T-helper 1 cell treated with Interleukin-12 subunit alpha and Interleukin-12 subunit beta and Interleukin-4 antibody, amounts not matched to agents 30 ng/mL and 1 ng/mL, for 36 hours (primary cell): Measurements from ENCODE around the gene LIMS1. TPM values are rescaled to one million over a fixed set of nuclear protein-coding genes. Genes with fewer than 3 reads are reported as not detected.

Source experiments
- intact Hi-C: fragments of 100-400 bp; cut with micrococcal nuclease; formaldehyde crosslinking; loops from one replicate; pipeline ENCODE4 v1.15.1; 2024
- total RNA-seq: library from RNA; stranded (reverse); gene quantifications from 2 replicates; pipeline ENCODE4 v1.2.3, GENCODE V29; 2022

Gene LIMS1
- total RNA-seq, 1 donor from 2014 or later: 82.2 TPM

DNA sequence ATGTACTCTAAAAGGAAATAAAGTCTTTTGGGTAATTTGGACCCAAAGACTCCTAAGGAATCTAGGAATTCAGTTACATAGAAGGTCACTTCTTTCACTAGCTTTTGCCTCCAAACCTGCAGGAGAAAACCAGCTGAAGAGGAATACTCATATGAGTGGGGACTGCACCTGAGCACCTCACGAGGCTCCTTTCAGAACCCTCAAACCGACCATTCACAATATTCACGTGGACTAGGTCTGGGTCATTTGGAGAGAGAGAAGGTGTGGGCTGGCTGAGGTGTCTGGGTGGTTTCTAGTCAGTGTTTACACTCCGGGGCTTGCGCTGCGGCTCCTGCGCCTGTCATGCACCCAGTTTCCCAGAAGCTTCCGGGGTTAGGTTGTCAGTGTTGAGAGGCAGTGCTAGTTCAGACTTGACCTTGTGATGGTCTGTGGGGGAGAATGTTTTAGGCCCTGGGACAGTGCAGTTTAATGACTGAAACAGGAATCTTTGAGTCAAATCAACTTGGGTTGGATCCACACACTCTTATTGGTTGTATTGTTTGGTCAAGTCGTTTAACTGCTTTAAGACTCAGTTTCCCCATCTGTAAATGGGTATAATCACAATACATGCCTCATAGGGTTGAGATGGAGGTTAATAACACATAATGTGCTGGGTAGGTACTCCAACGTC is 78.4 kb downstream of the LIMS1 start:
- intact Hi-C loops: loop anchor here (1.0 to 2.0 kb wide), 5 partner anchors 9 to 729 kb away; no protein-coding TSS in a partner anchor

DNA sequence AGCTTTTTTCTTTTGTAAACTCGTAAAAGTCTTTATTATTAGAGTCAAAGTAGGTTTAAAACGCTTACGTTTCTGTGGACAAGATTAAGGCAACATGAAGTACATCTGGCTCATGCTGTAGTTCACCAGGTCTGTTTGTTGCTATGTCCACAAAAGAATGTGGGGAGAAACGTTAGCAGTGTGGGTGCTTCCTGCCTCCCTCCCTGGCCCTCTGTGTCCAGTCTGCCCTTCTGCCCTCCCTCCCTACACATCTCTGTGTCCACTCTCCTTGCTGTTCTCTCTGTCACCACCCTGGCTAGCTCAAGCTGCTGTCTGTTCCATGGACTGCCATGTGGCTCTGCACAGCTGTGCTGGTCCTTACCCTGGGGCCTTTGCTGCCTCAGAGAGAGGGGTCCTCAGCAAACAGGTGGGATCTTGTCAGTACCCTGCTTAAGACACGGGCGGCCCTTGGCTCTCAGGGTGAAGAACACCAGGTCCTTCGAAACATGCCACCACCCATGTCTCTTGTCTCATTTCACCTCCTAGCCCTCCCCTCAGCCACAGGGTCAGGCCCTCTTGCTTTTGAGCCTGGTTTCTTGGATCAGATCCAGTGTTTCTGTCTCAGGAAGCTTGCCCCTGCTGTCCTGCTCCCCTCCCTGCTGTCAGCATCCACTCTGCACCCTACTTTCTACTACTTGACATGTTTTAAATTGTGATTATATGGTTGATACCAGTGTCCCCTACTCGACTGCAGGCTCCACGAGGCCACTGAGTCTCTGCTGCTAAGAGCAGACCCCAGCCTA is 79.2 kb downstream of the LIMS1 start:
- intact Hi-C loops: loop anchor here (2.0 kb wide), 1 partner anchor 19 kb away; no protein-coding TSS in a partner anchor

DNA sequence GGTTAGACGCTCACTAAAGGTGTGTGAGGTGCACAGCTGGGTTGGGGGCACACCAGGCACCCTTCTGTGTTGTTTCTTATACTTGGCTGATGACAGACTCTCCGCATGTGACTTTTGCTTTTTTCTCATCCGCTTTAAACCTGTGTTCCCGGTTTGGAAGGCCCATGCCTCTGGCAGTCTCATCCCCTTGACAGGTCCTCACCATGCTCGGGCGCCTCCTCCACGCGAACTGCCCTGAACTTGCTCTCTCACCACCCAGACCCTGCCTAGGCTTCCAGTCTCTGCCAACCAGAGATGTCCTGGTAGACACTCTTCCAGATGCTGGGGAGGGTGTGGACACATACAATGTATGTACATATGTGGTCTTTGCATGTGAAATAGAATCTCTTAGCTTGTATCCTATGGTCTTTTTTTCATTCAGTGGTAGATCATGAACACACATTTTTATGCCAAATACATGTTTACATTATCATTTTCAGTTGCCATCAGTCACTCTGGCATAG is 79.8 kb downstream of the LIMS1 start:
- intact Hi-C loops: no loop called here

DNA sequence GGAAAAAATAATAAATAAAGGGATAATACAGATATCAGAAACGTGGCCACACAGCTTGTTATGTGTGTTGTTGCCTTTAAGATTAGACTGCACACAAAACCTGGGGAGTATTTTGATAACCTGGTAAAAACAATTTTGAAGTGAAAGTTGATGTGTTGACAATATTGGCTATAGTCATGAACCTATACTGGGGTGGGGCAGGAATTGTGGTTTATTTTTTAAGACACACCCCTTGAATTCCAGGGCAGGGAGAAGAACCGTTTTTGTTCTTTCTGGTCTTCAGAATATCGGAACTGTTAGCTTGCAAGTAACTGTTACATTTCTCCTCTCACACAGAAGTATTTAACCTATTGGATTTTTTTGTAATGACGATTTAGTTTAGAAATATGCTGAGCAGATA is 80.4 kb downstream of the LIMS1 start:
- intact Hi-C loops: loop anchor here (1.0 to 5.0 kb wide), 2 partner anchors 9 to 38 kb away; no protein-coding TSS in a partner anchor

DNA sequence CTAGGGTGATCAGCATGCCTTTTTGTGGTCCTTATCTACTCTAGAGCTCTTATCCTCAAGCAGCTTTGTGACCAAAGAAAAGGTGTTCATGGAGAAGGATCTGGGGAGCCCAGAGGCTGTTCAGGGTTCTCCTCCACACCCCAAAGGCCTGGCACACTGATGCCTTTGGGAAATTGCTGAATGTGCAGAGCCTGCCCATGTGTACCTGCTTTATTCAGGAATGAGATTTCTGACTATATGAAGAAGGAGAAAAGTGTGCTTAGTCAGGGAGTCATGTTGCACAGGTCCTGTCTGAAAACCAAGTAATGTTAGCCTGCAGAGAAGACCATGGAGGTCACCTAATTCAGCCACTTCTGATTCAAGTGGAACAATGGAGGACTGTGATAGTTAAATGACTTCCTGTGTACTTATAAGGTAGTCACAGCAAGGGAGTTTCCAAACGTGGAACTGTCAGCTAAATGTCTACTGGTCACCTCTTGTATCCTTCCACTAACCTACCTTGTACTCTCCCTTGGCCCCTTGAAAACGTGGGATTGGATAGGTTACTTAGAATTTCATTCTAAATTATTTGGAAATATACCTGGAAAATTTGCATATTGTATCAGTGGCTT is 81.3 kb downstream of the LIMS1 start:
- intact Hi-C loops: loop anchor here (1.0 to 5.0 kb wide), 2 partner anchors 8 to 37 kb away; no protein-coding TSS in a partner anchor

DNA sequence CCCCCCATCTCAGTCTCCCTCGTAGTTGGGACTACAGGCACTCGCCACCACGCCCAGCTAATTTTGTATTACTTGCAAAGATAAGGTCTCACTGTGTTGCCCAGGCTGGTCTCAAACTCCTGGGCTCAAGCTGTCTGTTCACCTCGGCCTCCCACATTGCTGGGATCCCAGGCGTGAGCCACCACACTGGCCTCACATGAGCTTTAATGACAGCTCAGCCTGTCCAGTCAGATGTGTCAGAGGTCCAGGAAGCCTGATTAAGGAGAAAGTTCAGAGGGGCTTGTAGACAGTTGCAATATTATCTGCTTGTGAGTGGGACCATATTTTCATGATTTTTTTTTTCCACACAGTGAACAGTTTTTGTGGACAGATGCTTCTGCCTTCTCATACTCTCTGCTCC is 82.0 kb downstream of the LIMS1 start:
- intact Hi-C loops: loop anchor here (5.0 kb wide), 1 partner anchor 36 kb away; no protein-coding TSS in a partner anchor

DNA sequence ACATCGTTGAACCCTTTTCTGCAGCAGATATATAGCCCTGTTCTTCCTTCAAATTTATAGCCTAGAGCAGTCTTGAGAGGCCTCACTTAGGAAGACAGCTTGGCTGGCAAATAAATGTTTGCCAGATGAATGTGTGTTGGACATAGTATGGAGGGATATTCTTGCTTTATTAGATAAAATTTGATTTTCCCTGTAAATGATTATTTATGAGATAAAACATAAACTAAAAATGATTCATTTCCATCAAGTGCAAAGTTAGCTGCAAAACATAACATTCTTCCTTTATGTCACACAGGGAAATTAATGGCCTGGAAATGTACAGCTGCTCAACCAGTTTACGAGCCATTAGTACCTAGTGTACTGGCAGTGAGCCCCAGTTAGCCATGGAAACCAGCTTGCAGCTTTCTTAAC is 82.5 kb downstream of the LIMS1 start:
- intact Hi-C loops: loop anchor here (5.0 kb wide), 1 partner anchor 36 kb away; no protein-coding TSS in a partner anchor

DNA sequence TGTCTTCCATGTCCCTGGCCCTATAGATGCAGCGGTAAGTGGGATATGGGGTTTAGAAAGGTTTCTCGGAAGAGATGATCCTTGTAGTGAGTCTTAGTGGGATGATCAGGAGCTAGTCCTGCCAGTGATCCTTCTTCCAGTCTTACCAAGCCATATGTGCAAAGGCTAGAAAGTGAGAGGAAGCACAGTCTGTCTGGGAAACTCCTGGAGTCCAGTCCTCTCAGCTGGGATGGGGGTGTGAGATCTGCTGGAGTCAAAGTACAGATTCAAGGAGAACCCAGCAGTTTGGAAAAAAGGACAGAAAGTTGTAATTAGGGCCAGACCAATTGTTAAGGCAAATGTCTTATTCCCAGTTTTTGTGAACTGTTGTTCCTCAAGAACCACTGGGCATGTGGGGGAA is 83.3 kb downstream of the LIMS1 start:
- intact Hi-C loops: loop anchor here (5.0 kb wide), 1 partner anchor 35 kb away; no protein-coding TSS in a partner anchor

DNA sequence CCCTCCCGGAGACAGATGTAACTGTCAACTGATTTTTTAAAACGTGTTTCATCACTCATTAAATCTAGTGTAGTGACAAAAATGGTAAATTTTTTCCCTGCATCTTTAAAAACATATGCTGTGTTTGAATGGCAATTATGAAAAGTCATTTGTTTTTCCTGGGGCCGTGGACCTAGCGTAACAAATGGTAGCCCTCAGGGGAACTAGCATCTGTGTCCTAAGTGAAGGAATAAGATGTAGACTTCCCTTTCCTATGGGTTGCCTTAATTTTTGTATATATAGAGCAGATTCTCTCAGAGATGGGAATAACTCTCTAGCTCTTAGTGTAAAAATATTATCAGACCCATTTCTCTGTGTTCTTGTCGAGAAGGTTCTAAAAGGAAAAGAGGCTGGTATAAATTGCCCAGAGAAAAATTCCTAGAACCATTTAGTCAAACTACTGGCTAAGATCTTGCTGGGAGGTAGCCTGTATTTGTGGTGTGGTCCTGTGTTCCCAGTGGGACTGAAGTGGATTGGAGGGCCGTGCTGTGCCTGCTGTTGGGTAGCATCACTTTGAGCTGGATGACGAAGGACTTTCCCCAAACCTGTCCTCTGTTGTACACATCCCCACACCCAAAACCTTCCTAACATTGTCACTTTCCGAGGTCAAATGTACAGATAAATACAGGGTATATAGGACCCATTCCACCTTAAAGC is 85.8 kb downstream of the LIMS1 start:
- intact Hi-C loops: loop anchor here (2.0 to 10.0 kb wide), 5 partner anchors 32 to 592 kb away; partner anchors contain the start of gene LIMS1

DNA sequence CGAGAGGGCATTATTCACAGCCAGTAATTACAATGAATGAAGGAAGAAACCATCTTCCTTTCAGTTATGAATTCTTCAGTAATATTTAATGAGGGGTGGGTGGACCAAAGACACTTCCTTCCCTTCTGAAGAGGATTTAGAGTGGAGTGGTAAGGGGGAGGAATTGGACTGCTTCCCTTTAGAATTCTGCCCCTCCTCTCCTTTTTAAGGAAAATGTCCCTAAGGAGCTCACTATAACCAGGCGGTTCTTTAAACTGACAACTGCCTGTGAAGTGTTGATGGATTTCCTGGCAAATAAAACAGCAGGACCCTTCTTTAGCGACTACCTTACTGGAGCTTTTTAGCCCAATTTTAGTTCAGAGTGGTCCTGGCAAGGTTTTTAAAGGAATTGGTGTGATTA is 86.4 kb downstream of the LIMS1 start:
- intact Hi-C loops: loop anchor here (1.0 to 10.0 kb wide), 9 partner anchors 8 to 592 kb away; partner anchors contain the start of genes GCC2, LIMS1 and RANBP2

DNA sequence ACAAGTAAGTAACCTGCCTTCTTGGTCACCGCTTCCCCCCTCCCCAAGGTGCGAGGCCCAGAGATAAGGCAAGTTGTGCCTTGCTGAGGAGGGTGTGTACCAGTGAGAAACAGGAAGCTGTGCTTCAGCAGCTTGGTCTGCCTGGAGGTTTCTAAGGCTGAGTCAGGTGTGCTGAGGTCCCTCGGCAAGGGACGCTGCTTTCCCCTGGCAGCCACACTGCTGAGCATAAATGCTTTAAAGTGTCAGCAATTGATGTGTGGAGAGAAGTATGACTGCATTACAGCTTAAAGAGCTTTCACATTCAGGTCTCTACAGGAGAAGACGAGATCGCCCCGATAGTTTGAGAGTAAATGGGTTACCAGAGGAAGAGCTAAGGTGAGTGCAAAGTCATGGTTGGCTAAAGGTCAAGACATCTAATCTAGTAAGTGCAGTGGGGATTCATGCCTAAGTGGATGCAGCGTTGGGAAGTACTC is 86.9 kb downstream of the LIMS1 start:
- intact Hi-C loops: loop anchor here (1.0 to 10.0 kb wide), 9 partner anchors 8 to 591 kb away; partner anchors contain the start of genes GCC2, LIMS1 and RANBP2

DNA sequence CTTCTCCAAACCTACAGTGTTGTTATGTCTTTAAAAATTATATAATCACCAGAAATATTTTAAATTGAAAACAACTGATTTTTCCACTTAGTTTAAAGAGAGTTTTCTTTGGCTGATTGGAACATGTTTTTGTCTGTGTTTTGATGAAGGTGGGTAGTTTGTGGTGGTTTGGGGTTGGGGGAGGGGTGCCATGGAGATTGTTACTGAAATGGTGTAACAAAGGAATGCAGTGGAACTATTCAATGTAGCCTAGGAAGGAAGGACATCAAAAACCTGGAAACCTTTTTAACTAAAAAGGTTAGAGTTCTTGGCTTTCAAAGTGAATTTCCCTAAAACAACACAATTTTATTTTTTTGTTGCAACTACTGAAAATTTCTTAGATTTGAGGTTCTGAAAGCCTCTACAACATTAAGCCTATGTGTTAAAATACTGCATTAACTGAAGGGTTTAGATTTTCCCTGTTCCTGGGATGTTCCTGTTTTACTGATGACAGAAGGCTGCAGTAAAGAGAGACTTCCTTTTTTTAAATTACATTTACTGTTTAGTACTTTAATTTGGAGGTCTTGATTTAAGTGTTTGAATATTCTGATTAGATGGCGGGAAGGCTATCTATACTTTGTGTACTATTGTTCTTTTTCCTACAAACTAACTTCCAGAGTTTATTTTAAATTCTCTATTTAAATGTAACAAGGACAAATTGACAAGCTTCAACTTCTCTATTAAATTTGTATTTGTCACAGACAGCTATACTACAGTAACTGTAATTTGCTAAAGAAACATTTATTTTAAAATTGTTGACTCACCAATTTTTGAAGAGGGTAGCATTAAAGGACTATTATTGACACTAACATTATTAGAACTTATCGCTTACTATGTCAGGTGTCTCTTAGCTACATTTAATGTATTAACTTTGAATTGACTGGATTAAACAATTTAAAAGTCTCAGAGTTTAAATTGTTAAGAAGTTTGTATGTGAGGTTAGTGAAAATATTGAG is 87.7 kb downstream of the LIMS1 start:
- intact Hi-C loops: loop anchor here (1.0 to 10.0 kb wide), 9 partner anchors 7 to 590 kb away; partner anchors contain the start of genes GCC2, LIMS1 and RANBP2

DNA sequence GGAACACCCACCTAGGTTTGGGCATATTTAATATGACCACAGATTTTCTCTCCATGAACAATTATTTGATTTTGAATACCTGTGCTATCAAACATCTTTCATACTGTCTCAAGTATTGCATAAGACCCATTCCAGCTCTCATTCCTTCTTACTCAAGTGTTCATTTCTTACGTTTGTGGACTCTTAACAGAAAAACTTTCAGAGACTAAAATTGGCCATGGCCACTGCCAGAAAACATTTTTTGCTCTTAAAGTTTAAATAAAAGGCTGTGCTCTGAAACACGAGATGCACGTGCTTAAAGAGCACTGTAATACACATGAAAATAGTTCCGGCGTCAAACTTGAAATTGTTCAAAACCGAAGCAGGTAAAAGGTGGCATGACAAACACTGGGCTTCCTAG is 89.3 kb downstream of the LIMS1 start:
- intact Hi-C loops: loop anchor here (1.0 to 10.0 kb wide), 4 partner anchors 8 to 589 kb away; no protein-coding TSS in a partner anchor

DNA sequence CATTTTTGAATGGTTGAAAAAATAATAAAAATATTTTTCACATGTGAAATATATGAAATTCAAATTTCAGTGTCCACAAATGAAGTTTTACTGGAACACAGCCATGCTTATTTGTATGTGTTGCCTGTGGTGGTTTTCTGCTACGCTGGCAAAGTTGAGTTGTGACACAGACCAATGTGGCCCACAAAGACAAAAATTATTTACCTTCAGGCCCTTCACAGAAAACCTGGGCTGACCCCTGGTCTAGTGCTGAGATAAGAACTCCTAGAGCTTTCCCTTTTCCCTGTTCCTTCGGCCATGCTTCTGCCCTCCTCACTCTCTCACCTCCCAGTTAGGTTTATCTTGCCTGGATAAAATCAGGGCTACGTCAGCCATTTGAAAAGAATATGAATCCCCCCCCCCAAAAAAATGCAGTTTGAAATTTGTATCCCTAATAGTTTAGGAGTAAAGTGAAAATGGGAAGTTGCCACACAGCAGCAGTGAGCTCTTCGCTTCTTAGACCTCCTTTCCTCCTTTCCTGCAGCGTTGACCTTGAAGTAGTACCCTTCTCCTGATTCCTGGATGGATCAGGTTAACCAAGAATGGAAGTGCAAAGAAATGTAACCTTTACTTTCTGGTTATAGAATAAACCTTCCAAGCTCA is 91.0 kb downstream of the LIMS1 start:
- intact Hi-C loops: loop anchor here (10.0 kb wide), 2 partner anchors 409 to 519 kb away; no protein-coding TSS in a partner anchor

DNA sequence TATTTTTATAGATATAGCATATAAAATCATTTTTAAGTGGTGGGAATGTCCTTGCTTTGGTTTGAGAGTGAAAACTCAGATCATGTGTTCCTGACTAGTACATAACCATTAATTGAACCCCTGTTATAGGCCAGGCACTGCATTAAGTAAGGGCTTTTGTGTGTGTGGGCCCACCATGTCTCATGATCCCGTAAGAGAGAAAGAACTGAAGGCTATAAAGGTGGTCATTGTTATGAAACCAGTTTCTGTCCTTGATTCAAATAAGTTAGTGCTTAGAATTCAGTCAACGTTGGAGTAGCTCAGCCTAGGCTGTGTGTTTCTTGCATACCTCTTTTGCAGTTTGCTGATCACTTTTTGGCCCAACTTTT is 91.5 kb downstream of the LIMS1 start:
- intact Hi-C loops: loop anchor here (10.0 kb wide), 2 partner anchors 409 to 519 kb away; no protein-coding TSS in a partner anchor

DNA sequence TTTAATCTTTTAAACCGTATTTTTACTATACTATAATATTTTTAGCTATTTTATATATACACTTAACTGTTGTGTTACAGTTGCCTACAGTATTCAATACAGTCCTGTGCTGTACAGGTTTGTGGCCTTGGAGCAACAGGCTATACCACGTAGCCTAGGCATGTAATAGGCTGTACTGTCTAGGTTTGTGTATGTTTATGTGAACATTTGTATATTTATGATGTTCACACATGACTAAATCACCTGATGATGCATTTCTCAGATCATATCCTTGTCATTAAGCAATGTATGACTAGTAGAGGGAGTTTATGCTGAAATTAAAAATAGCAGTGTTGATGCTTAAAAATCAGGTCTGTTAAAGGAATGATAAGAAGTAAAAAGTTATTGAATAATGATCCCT is 92.7 kb downstream of the LIMS1 start:
- intact Hi-C loops: loop anchor here (1.0 to 10.0 kb wide), 3 partner anchors 15 to 518 kb away; no protein-coding TSS in a partner anchor

DNA sequence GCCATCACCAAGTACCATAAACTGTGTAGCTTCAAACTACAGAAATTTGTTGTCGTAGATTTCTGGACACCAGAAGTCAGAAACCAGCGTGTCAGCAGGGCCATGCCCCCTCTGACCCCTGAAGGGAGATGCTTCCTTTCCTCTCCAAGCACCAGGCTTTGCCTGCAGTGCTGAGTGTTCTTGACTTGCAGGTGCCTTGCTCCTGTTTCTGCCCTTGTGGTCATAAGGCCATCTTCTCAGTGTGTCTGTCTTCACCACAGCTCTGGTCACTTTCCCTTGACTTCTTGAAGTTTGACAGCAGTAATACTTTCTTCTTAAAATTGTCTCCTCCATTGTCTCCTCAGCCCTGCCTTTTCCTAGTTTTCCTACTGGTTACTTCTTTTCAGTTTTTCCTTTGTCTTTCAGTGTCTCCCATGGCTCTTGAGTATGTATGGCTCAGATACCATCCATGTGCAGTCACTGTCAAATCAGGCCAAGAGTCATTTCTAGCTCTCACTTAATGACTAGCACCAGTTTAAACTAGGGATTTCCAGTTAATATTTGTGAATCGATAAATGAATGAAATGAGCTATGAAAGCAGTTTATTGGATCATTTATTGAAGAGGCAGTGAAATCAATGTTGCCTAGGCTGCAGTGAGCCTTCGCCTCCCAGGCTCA is 93.8 kb downstream of the LIMS1 start:
- intact Hi-C loops: loop anchor here (1.0 to 10.0 kb wide), 3 partner anchors 16 to 517 kb away; no protein-coding TSS in a partner anchor

DNA sequence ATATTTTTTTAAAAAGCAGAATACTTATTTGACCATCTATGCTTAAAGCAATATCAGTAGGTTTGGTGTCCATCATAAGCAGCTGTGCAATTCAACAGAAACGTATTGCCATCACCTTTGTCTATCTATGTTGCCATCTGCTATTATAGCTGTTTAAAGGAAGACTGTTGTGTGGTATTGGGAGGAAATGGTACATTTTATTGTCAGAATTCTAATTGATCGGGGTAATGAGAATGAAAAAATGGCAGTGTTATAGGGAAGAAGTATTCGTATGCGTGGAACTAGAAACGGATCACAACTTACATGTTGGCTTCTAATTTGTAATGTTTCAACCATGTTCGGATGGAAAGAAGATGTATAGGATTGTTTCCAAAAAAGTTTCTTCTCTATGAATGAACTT is 94.7 kb downstream of the LIMS1 start:
- intact Hi-C loops: loop anchor here (1.0 to 10.0 kb wide), 3 partner anchors 8 to 516 kb away; no protein-coding TSS in a partner anchor
